ENCODE data around the gene PRUNE1. TPM values are rescaled to one million over a fixed set of nuclear protein-coding genes. Genes with fewer than 3 reads are reported as not detected.

PRUNE1 gene
- total RNA-seq, 2 experiments from 2014 or later, result 18.8 to 20.8 TPM

DNA sequence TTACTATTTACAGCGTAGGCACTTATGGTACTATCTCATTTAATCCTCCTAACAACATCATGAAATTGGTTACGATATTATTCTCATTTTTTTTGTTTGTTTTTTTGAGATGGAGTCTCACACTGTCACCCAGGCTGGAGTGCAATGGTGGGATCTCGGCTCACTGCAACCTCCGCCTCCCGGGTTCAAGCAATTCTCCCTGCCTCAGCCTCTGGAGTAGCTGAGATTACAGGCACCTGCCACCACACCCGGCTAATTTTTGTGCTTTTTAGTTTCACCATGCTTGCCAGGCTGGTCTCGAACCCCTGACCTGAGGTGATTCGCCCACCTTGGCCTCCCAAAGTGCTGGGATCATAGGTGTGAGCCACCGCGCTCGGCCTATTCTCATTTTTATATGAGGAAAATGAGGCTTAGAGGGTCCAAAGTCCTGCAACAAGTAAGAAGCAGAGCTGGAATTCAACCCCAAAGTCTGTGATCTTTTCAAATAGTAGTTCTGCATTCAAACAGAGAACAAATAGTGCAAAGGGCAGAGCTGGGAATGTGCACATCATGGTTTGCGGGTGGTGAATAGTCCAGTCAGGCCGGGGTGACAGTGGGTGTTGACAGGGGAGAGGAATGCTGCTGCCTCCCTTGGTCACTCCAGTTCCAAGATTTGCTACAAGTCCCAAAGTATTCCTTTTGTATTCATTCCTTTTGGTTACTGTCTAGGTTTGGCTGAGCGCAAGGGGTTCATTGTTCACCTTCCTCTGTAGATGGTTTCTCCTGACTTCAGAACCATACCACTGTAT, 4.6 kb downstream of the PRUNE1 start:
- Histone ChIP-seq H3K9me3 (ENCODE audit: low read length) (no peaks in the 10 kb centered on the region), H2AFZ (ENCODE audit: low read length) (no peak overlapping the region), H3K27ac (ENCODE audit: low read depth, low read length, poor library complexity, severe bottlenecking) (no peak overlapping the region), H4K20me1 (ENCODE audit: insufficient read depth, low read length) (no peaks in the 10 kb centered on the region), H3K79me2 (ENCODE audit: insufficient read depth, low read depth, low read length) (peaks cover 17% of the 10 kb centered on the region; the same call in 1 of the 2 replicates), H3K36me3 (ENCODE audit: insufficient read depth, low read length) (peaks cover 2% of the 10 kb centered on the region; the same call in 1 of the 2 replicates), H3K4me1 (ENCODE audit: insufficient read depth, low read length, poor library complexity, severe bottlenecking) (peaks cover 10% of the 10 kb centered on the region), H3K4me3 (ENCODE audit: low read depth, low read length, poor library complexity, severe bottlenecking) (no peak overlapping the region), H3K9me2 (ENCODE audit: insufficient read depth, low read length) (no peaks in the 10 kb centered on the region), H3K4me2 (ENCODE audit: low read length) (no peak overlapping the region)
- CTCF ChIA-PET (ENCODE audit: unreplicated experiment), result no interaction called here
- TF ChIP-seq EZH2phosphoT487 (IDR thresholded peaks at IDR 0.05; ENCODE audit: borderline replicate concordance, low read depth, low read length), result no peak
- no peak for TF ChIP-seq CTCF (conservative IDR thresholded peaks at IDR 0.05; ENCODE audit: low read length)
- POLR2A ChIA-PET, result interaction anchor here (0.6 kb wide), 1 partner anchor 37 kb away, joined by 4 read pairs; no protein-coding TSS in a partner anchor
- no TSS peak for BruUV-seq (replicated peaks)
- intact Hi-C loops (cut with micrococcal nuclease; ENCODE audit: unreplicated experiment), result no loop called here
- DNase-seq (ENCODE audit: low spot score), result no peak

GRCh38 chr1:151013518-151013917, 5.3 kb downstream of the PRUNE1 start:
- Histone ChIP-seq H3K9me2 (ENCODE audit: insufficient read depth, low read length) (no peaks in the 10 kb centered on the region), H3K79me2 (ENCODE audit: insufficient read depth, low read depth, low read length) (peaks cover 16% of the 10 kb centered on the region; the same call in 1 of the 2 replicates), H3K27ac (ENCODE audit: low read depth, low read length, poor library complexity, severe bottlenecking) (no peak overlapping the region), H3K4me3 (ENCODE audit: low read depth, low read length, poor library complexity, severe bottlenecking) (no peak overlapping the region), H3K36me3 (ENCODE audit: insufficient read depth, low read length) (peaks cover 8% of the 10 kb centered on the region), H3K4me1 (ENCODE audit: insufficient read depth, low read length, poor library complexity, severe bottlenecking) (peaks cover 9% of the 10 kb centered on the region), H4K20me1 (ENCODE audit: insufficient read depth, low read length) (no peaks in the 10 kb centered on the region), H3K4me2 (ENCODE audit: low read length) (no peak overlapping the region), H2AFZ (ENCODE audit: low read length) (no peak overlapping the region), H3K9me3 (ENCODE audit: low read length) (no peaks in the 10 kb centered on the region)
- TF ChIP-seq CTCF (conservative IDR thresholded peaks at IDR 0.05; ENCODE audit: low read length) (no peak), EZH2phosphoT487 (IDR thresholded peaks at IDR 0.05; ENCODE audit: borderline replicate concordance, low read depth, low read length) (no peak)
- no TSS peak for BruUV-seq (replicated peaks)
- ChIA-PET CTCF (ENCODE audit: unreplicated experiment) (no interaction called here), POLR2A (interaction anchor here (0.6 kb wide), 1 partner anchor 37 kb away, joined by 4 read pairs; no protein-coding TSS in a partner anchor)
- no peak for DNase-seq (ENCODE audit: low spot score)
- intact Hi-C loops (cut with micrococcal nuclease; ENCODE audit: unreplicated experiment), result no loop called here

Measured in OCI-LY7 (cell line).